Chondrocyte (in vitro differentiated cells): Measurements from ENCODE around the gene DDR2. TPM values are rescaled to one million over a fixed set of nuclear protein-coding genes. Genes with fewer than 3 reads are reported as not detected.
"Not testable (repeated sequence)": the region's sequence is repeated elsewhere in the genome, so short reads cannot be mapped to it uniquely, and the experiment has no call there.

Experiments used
- DNase-seq: peaks from one replicate; pipeline ENCODE4 v3.0.0; 2021; ENCODE audit warnings: mixed read lengths, low spot score
- H3K27ac Mint-ChIP-seq: one replicate; pipeline ENCODE4 v1.8.0; 2021; ENCODE audit warnings: mild to moderate bottlenecking, moderate library complexity, mixed read lengths; ENCODE audit not compliant: unreplicated experiment
- H3K27me3 Mint-ChIP-seq: 2 replicates; pipeline ENCODE4 v1.8.0; 2021; ENCODE audit warnings: low read depth, mixed read lengths
- H3K36me3 Mint-ChIP-seq: 2 replicates; pipeline ENCODE4 v1.8.0; 2021; ENCODE audit warnings: low read depth, mixed read lengths
- H3K4me1 Mint-ChIP-seq: 2 replicates; pipeline ENCODE4 v1.8.0; 2021; ENCODE audit warnings: low read depth, mild to moderate bottlenecking, mixed read lengths
- H3K4me3 Mint-ChIP-seq: one replicate; pipeline ENCODE4 v1.8.0; 2021; ENCODE audit warnings: mild to moderate bottlenecking, moderate library complexity, mixed read lengths; ENCODE audit not compliant: unreplicated experiment
- H3K9me3 Mint-ChIP-seq: 2 replicates; pipeline ENCODE4 v1.8.0; 2021; ENCODE audit warnings: low read depth, mixed read lengths
- total RNA-seq: library from RNA; stranded (reverse); gene quantifications from 3 replicates; pipeline ENCODE4 v1.2.1, GENCODE V29; 2021
- TF ChIP-seq, protein P1 (sequence below): fragments of 200-600 bp; sonication (generic); IDR thresholded peaks from 2 replicates; pipeline ENCODE4 v1.5.0; 2021; ENCODE audit warnings: antibody characterized with exemption, mild to moderate bottlenecking, moderate library complexity

The DDR2 gene
- total RNA-seq, 1 donor from 2014 or later = 182 TPM

DNA sequence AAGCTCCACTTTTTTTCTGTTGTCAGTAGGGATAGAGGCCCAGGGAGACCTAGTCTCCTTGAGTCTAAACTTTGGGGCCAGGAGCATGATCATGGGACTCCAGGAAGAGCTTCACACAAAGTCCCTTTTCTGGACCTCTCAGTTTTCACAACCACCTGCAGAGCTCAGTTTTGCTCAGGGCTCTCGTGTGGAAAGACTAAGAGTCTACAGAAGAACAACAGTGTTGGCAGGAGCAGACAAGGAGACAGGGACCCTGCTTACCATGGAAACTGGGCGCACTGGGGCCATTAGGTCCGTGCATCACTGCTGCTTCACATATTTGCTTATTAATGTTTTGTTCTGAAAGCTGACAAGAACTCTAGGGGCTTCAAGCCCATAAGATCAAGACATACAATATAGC, 94.3 kb downstream of the DDR2 start:
- peaks cover 2% of the 10 kb centered on the region for H3K9me3 Mint-ChIP-seq
- H3K27ac Mint-ChIP-seq = peak overlapping the region; percentile 74
- peaks cover 18% of the 10 kb centered on the region for H3K4me1 Mint-ChIP-seq
- no peaks in the 10 kb centered on the region for H3K27me3 Mint-ChIP-seq
- H3K36me3 Mint-ChIP-seq = no peaks in the 10 kb centered on the region
- no peak overlapping the region for H3K4me3 Mint-ChIP-seq
- DNase-seq = no peak
- TF ChIP-seq, protein P1, sequence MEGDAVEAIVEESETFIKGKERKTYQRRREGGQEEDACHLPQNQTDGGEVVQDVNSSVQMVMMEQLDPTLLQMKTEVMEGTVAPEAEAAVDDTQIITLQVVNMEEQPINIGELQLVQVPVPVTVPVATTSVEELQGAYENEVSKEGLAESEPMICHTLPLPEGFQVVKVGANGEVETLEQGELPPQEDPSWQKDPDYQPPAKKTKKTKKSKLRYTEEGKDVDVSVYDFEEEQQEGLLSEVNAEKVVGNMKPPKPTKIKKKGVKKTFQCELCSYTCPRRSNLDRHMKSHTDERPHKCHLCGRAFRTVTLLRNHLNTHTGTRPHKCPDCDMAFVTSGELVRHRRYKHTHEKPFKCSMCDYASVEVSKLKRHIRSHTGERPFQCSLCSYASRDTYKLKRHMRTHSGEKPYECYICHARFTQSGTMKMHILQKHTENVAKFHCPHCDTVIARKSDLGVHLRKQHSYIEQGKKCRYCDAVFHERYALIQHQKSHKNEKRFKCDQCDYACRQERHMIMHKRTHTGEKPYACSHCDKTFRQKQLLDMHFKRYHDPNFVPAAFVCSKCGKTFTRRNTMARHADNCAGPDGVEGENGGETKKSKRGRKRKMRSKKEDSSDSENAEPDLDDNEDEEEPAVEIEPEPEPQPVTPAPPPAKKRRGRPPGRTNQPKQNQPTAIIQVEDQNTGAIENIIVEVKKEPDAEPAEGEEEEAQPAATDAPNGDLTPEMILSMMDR = no peak

DNA sequence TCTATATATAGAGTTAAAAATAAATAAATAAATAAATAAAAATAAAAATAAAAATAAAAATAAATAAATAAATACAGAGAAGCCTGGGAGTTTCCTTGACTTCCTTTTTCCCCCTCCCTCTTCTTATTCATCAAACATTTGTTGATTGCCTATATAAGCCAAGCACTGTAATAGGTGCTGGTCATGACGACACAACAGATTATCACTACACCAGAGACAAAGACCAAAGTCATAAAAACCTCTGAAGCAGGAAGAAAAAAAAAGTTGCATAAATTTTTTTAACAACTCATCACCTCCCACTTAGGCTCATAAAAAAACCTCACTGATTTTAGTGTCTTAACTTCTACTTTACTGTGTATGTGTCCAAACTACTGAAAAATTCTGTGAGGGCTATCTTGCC, 95.2 kb downstream of the DDR2 start:
- not testable (repeated sequence) for H3K27me3 Mint-ChIP-seq, DNase-seq, H3K36me3 Mint-ChIP-seq, H3K9me3 Mint-ChIP-seq, H3K4me3 Mint-ChIP-seq, H3K27ac Mint-ChIP-seq
- peaks cover 22% of the 10 kb centered on the region for H3K4me1 Mint-ChIP-seq

DNA sequence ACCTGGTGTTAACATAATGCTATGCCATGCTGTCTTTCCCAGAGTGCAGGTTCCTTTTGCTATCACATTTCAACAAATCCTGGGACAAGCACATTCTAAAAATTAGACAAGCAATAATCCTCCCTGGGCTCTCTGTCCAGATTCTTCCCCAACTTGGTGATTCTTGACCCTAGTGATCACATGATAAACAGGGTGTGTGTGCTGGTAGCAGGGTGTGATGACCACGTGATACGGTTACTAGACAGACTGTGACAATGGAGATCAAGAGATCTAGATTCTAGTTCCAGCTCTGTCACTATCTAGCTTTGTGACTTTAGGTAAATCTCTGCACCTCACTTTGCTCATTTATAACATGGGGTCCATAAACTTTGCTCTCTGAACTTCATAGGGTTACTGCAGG, 96.3 kb downstream of the DDR2 start:
- Mint-ChIP-seq H3K27me3 (no peaks in the 10 kb centered on the region), H3K4me3 (no peak overlapping the region), H3K4me1 (peaks cover 33% of the 10 kb centered on the region), H3K36me3 (no peaks in the 10 kb centered on the region), H3K27ac (no peak overlapping the region), H3K9me3 (peaks cover 2% of the 10 kb centered on the region)
- DNase-seq = no peak
- TF ChIP-seq, protein P1 = no peak

DNA sequence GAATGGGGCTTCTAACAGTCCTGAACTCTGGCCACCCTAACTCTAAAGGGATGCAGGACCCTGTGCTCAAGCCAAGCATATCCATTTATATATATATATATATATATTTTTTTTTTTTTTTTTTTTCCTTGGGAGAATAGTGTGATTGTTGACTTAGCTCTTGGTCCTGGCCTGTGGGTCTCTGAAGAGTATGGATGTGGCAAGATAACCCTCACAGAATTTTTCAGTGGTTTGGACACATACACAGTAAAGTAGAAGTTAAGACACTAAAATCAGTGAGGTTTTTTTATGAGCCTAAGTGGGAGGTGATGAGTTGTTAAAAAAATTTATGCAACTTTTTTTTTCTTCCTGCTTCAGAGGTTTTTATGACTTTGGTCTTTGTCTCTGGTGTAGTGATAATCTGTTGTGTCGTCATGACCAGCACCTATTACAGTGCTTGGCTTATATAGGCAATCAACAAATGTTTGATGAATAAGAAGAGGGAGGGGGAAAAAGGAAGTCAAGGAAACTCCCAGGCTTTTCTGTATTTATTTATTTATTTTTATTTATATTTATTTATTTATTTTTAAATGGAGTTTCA, 97.0 kb downstream of the DDR2 start:
- H3K27ac Mint-ChIP-seq, DNase-seq, H3K4me3 Mint-ChIP-seq, H3K9me3 Mint-ChIP-seq, H3K27me3 Mint-ChIP-seq, H3K36me3 Mint-ChIP-seq: not testable (repeated sequence)
- H3K4me1 Mint-ChIP-seq = peaks cover 37% of the 10 kb centered on the region

DNA sequence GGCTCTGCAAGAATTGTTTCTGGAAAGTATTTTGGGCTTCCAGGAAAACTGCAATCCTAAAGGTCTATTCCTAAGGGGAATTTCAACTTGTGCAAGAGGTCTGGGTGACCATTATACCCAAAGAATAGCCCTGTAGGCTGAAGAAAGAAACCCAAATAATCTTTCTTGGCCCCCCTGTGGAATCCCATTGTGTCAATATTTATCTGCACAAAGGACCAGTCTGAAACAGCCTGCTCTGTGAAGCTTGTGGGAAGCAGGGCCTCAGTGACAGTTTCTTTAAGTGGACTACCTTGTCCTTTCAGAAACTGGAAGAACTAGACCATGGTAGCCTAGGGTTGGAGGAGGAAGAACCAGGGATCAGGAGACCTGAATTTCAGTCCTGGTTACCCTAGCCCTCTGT, 99.8 kb downstream of the DDR2 start:
- TF ChIP-seq, protein P1 = no peak
- Mint-ChIP-seq H3K27ac (peak overlapping the region; percentile 84), H3K4me1 (peaks cover 30% of the 10 kb centered on the region), H3K27me3 (no peaks in the 10 kb centered on the region), H3K4me3 (no peak overlapping the region), H3K36me3 (peaks cover 1% of the 10 kb centered on the region), H3K9me3 (no peaks in the 10 kb centered on the region)
- DNase-seq = no peak

DNA sequence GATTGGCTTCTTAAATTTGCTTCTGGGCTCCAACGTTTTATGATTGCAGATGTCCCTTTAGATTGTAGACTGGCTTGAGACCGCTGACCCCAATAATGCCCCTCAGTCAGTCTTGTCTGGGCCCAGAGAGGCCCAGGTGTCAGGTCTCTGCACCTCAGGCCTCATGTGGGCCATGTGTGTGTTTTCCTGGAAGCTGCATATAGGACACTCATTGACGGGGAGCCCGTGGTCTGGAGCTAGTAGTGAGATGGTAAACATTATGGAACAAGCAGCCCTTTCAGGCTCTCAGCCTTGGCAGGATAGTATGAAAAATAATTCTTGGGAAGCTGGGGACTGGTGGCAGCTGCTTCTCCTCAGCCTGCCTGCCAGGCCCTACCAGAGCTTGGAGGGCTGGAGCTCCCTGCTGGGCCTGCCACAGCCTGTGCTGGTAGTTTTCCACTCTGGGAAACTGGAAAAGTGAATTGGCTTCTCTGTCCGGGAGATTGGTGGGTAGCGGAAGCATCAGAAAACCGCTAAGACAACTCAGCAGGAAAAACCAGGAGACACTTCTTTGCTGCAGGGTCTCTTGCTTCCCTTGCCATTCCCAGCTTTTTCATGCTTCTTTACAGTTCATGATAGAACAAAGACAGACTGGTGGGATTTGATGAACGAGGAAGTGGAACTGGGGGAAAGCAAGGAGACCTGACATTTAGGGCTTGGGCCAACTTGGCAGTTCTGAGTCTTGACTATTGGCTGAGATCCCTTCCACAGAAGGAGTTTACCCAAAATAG, 100.5 kb downstream of the DDR2 start:
- H3K27ac Mint-ChIP-seq = peak overlapping the region; percentile 84
- no peak overlapping the region for H3K4me3 Mint-ChIP-seq
- peaks cover 1% of the 10 kb centered on the region for H3K36me3 Mint-ChIP-seq
- H3K27me3 Mint-ChIP-seq = no peaks in the 10 kb centered on the region
- H3K9me3 Mint-ChIP-seq = no peaks in the 10 kb centered on the region
- peaks cover 30% of the 10 kb centered on the region for H3K4me1 Mint-ChIP-seq
- TF ChIP-seq, protein P1 = no peak
- no peak for DNase-seq
